H1 (cell line): ENCODE measurements around the gene CPT1A. TPM values are rescaled to one million over a fixed set of nuclear protein-coding genes. Genes with fewer than 3 reads are reported as not detected.

Source experiments
- CHD2 ChIP-seq: IDR thresholded peaks from 2 replicates; pipeline ENCODE4 v1.6.1; 2012; ENCODE audit warnings: low read length, improper control_type of control experiment
- HDAC6 ChIP-seq: IDR thresholded peaks from one replicate; pipeline ENCODE4 v1.7.1; 2012; ENCODE audit warnings: low read depth, mild to moderate bottlenecking, inconsistent platforms, low read length, moderate library complexity
- NANOG ChIP-seq: IDR thresholded peaks from 2 replicates; pipeline ENCODE4 v1.6.1; 2011; ENCODE audit warnings: low read length, low read depth, mild to moderate bottlenecking, inconsistent platforms; ENCODE audit not compliant: insufficient read depth, poor library complexity, severe bottlenecking
- PHF8 ChIP-seq: fragments of 200-600 bp; sonication (generic); conservative IDR thresholded peaks from 2 replicates; pipeline ENCODE4 v1.7.1; 2012; ENCODE audit warnings: low read depth, mild to moderate bottlenecking, inconsistent platforms, low read length, moderate library complexity
- RBBP5 ChIP-seq: IDR thresholded peaks from 2 replicates; pipeline ENCODE4 v1.7.1; 2012; ENCODE audit warnings: low read depth, mild to moderate bottlenecking, inconsistent platforms, low read length, moderate library complexity, borderline replicate concordance
- SP2 ChIP-seq: IDR thresholded peaks from 2 replicates; pipeline ENCODE4 v1.6.1; 2012; ENCODE audit warnings: mild to moderate bottlenecking, low read length, inconsistent platforms
- polyA plus RNA-seq, 7 experiments: library from polyadenylated mRNA; depleted of rRNA in 3 of 7; stranded (reverse) in 5 of 7; unstranded in 2 of 7; fragments of >200 nt in 5 of 7; fragments of 200-250 nt in 2 of 7; gene quantifications; 1 replicate in 5 of 7; 2 replicates in 1 of 7; 4 replicates in 1 of 7; pipeline versions ENCODE4 v1.2.1 to v1.2.3, GENCODE V29; 2011 to 2013; ENCODE audit warnings: missing spikeins in 2 of 7, mixed read lengths in 2 of 7
- total RNA-seq: library from RNA; stranded (reverse); fragmentation: NEBNext Ultra II Directional; extraction: Animal tissue kit (Norgen Biotek cat#: 25700); gene quantifications from 2 replicates; pipeline ENCODE4 v1.2.1, GENCODE V29; 2021
- TF ChIP-seq, protein P1 (sequence below), 3 experiments: IDR thresholded peaks; 1 replicate in 2 of 3; 2 replicates in 1 of 3; pipeline versions ENCODE4 v1.5.1 to v1.6.1; 2011; ENCODE audit warnings: low read length in 3 of 3, mild to moderate bottlenecking in 3 of 3, inconsistent platforms in 2 of 3, low read depth in 1 of 3, moderate library complexity in 1 of 3; ENCODE audit not compliant: insufficient read depth in 1 of 3; ENCODE audit errors: control extremely low read depth in 1 of 3

CPT1A gene
- total and polyA plus RNA-seq, 2 of the 8 experiments (the other 6 are each of a cell fraction or from before 2014, with no cell fraction given): 2.9 to 12.2 TPM

- TF ChIP-seq, protein P1, sequence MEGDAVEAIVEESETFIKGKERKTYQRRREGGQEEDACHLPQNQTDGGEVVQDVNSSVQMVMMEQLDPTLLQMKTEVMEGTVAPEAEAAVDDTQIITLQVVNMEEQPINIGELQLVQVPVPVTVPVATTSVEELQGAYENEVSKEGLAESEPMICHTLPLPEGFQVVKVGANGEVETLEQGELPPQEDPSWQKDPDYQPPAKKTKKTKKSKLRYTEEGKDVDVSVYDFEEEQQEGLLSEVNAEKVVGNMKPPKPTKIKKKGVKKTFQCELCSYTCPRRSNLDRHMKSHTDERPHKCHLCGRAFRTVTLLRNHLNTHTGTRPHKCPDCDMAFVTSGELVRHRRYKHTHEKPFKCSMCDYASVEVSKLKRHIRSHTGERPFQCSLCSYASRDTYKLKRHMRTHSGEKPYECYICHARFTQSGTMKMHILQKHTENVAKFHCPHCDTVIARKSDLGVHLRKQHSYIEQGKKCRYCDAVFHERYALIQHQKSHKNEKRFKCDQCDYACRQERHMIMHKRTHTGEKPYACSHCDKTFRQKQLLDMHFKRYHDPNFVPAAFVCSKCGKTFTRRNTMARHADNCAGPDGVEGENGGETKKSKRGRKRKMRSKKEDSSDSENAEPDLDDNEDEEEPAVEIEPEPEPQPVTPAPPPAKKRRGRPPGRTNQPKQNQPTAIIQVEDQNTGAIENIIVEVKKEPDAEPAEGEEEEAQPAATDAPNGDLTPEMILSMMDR (IDR thresholded peaks at IDR 0.05; ENCODE audit: control extremely low read depth in 1 of 3, insufficient read depth in 1 of 3, low read depth in 1 of 3, low read length in 3 of 3): no peak
- TF ChIP-seq NANOG: peak; percentile 39
- no peak for TF ChIP-seq RBBP5
- TF ChIP-seq HDAC6: no peak
- no peak for TF ChIP-seq CHD2
- TF ChIP-seq PHF8: no peak
- TF ChIP-seq SP2: no peak
Measured at GRCh38 chr11:68839911-68840641, 1.6 kb downstream of the CPT1A start (continued).
